ENCODE results near the gene NSL1. TPM values are rescaled to one million over a fixed set of nuclear protein-coding genes. Genes with fewer than 3 reads are reported as not detected.

Gene NSL1
- total RNA-seq, 1 donor from 2014 or later: 77.6 TPM

DNA sequence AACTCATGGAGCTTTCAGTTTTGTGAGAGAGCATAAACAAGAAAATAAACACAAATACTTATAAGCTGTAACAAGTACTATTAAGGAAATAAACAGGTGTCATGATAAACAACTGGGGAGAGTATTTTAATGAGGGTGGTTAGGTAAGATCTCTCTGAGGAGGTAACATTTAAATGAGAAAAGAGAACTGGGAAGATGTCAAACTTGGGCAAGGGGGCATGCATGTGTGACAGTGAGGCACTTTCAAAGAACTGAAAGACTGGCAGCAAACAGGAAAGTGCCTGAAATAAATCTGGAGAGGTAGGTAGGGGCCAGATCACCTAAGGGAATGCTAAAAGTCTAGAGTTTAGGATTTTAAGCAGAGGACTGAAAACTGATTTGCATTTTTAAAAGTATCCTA, 37.8 kb downstream of the NSL1 start:
- Histone ChIP-seq H3K9me3 (ENCODE audit: low read depth) (no peaks in the 10 kb centered on the region), H3K4me3 (no peak overlapping the region), H3K27me3 (no peaks in the 10 kb centered on the region), H4K20me1 (ENCODE audit: low read depth) (peaks cover 55% of the 10 kb centered on the region), H3K9ac (no peak overlapping the region), H2AFZ (replicated peaks) (no peak overlapping the region), H3F3A (ENCODE audit: low read depth) (peaks cover 15% of the 10 kb centered on the region), H3K4me2 (no peak overlapping the region), H3K27ac (no peak overlapping the region), H3K79me2 (ENCODE audit: low read depth) (peaks cover 43% of the 10 kb centered on the region), H3K4me1 (no peaks in the 10 kb centered on the region), H3K36me3 (no peaks in the 10 kb centered on the region)
- no peak for DNase-seq (ENCODE audit: low spot score)
- H3K27ac Mint-ChIP-seq: no peak overlapping the region
- H3K4me3 Mint-ChIP-seq: no peak overlapping the region
- peaks cover 8% of the 10 kb centered on the region for H3K36me3 Mint-ChIP-seq
- TF ChIP-seq EZH2 (IDR thresholded peaks at IDR 0.05): no peak
- TF ChIP-seq CTCF (IDR thresholded peaks at IDR 0.05): no peak
- no peak for TF ChIP-seq EZH2phosphoT487 (IDR thresholded peaks at IDR 0.05)
- peaks cover 2% of the 10 kb centered on the region for H3K4me1 Mint-ChIP-seq
- no peaks in the 10 kb centered on the region for H3K27me3 Mint-ChIP-seq (ENCODE audit: insufficient read depth, low read depth)
- no peaks in the 10 kb centered on the region for H3K9me3 Mint-ChIP-seq

DNA sequence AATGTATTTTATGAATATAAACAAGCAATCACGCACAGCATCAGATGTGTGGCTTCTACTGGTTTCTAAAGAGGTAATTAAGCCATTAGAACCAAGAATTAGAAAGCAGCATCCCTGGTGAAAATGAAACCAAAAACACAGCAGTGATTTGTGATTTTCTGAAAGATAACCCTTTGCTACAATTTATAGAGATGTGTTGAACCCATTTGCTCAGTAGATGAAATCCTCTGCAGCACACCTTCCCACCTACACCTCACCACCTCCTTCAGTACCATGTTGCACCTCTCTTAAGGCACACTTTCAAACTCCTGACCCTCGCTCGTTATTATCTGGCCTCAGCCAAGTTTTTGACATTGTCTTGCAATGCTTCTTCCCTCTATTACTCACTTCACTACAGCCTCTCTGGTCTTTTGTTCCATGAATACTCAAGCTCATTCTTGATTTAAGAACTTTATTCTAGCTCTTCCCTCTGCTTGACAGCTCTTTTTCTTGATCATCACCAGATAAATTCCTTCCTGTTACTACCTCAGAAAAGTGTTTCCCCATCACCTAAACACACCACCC, 38.6 kb downstream of the NSL1 start:
- H3K4me3 ChIP-seq: no peak overlapping the region
- Mint-ChIP-seq H3K4me1 (peaks cover 2% of the 10 kb centered on the region), H3K27me3 (ENCODE audit: insufficient read depth, low read depth) (no peaks in the 10 kb centered on the region), H3K36me3 (peaks cover 8% of the 10 kb centered on the region), H3K9me3 (no peaks in the 10 kb centered on the region), H3K4me3 (no peak overlapping the region), H3K27ac (peak overlapping the region; percentile 4)
- H3K9me3 ChIP-seq (ENCODE audit: low read depth): no peaks in the 10 kb centered on the region
- no peaks in the 10 kb centered on the region for H3K4me1 ChIP-seq
- H3K36me3 ChIP-seq: no peaks in the 10 kb centered on the region
- H3K79me2 ChIP-seq (ENCODE audit: low read depth): peaks cover 45% of the 10 kb centered on the region
- H3K27ac ChIP-seq: no peak overlapping the region
- no peak overlapping the region for H3K9ac ChIP-seq
- DNase-seq (ENCODE audit: low spot score): no peak
- H3F3A ChIP-seq (ENCODE audit: low read depth): peaks cover 15% of the 10 kb centered on the region
- no peak overlapping the region for H3K4me2 ChIP-seq
- peaks cover 52% of the 10 kb centered on the region for H4K20me1 ChIP-seq (ENCODE audit: low read depth)
- no peaks in the 10 kb centered on the region for H3K27me3 ChIP-seq
- H2AFZ ChIP-seq (replicated peaks): no peak overlapping the region
- TF ChIP-seq EZH2 (IDR thresholded peaks at IDR 0.05): no peak
- TF ChIP-seq EZH2phosphoT487 (IDR thresholded peaks at IDR 0.05): no peak

GRCh38 chr1:212752252-212752933, 39.2 kb downstream of the NSL1 start:
- H3K4me3 ChIP-seq: no peak overlapping the region
- no peak for DNase-seq (ENCODE audit: low spot score)
- H3K27ac ChIP-seq: no peak overlapping the region
- no peak overlapping the region for H3K4me2 ChIP-seq
- peaks cover 46% of the 10 kb centered on the region for H4K20me1 ChIP-seq (ENCODE audit: low read depth)
- H3K36me3 ChIP-seq: no peaks in the 10 kb centered on the region
- H3K9ac ChIP-seq: no peak overlapping the region
- H3F3A ChIP-seq (ENCODE audit: low read depth): peaks cover 15% of the 10 kb centered on the region
- Mint-ChIP-seq H3K9me3 (no peaks in the 10 kb centered on the region), H3K36me3 (peaks cover 4% of the 10 kb centered on the region), H3K4me3 (no peak overlapping the region), H3K27ac (no peak overlapping the region), H3K27me3 (ENCODE audit: insufficient read depth, low read depth) (no peaks in the 10 kb centered on the region), H3K4me1 (peaks cover 2% of the 10 kb centered on the region)
- peaks cover 47% of the 10 kb centered on the region for H3K79me2 ChIP-seq (ENCODE audit: low read depth)
- H3K9me3 ChIP-seq (ENCODE audit: low read depth): no peaks in the 10 kb centered on the region
- H3K27me3 ChIP-seq: no peaks in the 10 kb centered on the region
- TF ChIP-seq EZH2phosphoT487 (IDR thresholded peaks at IDR 0.05) (no peak), CTCF (IDR thresholded peaks at IDR 0.05) (no peak), EZH2 (IDR thresholded peaks at IDR 0.05) (no peak)
- no peaks in the 10 kb centered on the region for H3K4me1 ChIP-seq
- no peak overlapping the region for H2AFZ ChIP-seq (replicated peaks)
